Activated T-cell treated with anti-CD3 and anti-CD28 coated beads, Interleukin-2, amount 50 U/mL, for 72 hours (primary cell): ENCODE data around the gene TGFA. TPM values are rescaled to one million over a fixed set of nuclear protein-coding genes. Genes with fewer than 3 reads are reported as not detected.

Experiments used
- ATAC-seq, 2 donors: fragments of 150-1000 bp; cut with Tn5 transposase; replicated peaks in 1 of 2; 2 replicates each; pipeline ENCODE4 v1.10.0; 2021; ENCODE audit warnings: moderate library complexity in 2 of 2, mild to moderate bottlenecking in 1 of 2
- DNase-seq, 2 donors: peaks; one replicate each; pipeline ENCODE4 v3.0.0; 2021 to 2022; ENCODE audit warnings: mixed read lengths in 1 of 2
- H3K27ac Mint-ChIP-seq: one replicate; pipeline ENCODE4 v1.8.0; 2022; ENCODE audit warnings: mild to moderate bottlenecking, moderate library complexity, mixed read lengths
- H3K27me3 Mint-ChIP-seq: one replicate; pipeline ENCODE4 v1.8.0; 2022; ENCODE audit warnings: low read depth, mixed read lengths
- H3K36me3 Mint-ChIP-seq, 2 donors: one replicate each; pipeline ENCODE4 v1.8.0; 2022; ENCODE audit warnings: mixed read lengths in 2 of 2, mild to moderate bottlenecking in 1 of 2; ENCODE audit not compliant: insufficient read depth in 2 of 2
- H3K4me1 Mint-ChIP-seq: one replicate; pipeline ENCODE4 v1.8.0; 2022; ENCODE audit warnings: low read depth, mixed read lengths
- H3K4me3 Mint-ChIP-seq, 2 donors: one replicate each; pipeline ENCODE4 v1.8.0; 2022; ENCODE audit warnings: mild to moderate bottlenecking in 2 of 2, mixed read lengths in 2 of 2, moderate library complexity in 2 of 2
- H3K9me3 Mint-ChIP-seq, 2 donors: one replicate each; pipeline ENCODE4 v1.8.0; 2022; ENCODE audit warnings: mixed read lengths in 2 of 2
- total RNA-seq, 2 donors: library from RNA; stranded (reverse); gene quantifications; one replicate each; pipeline ENCODE4 v1.2.3, GENCODE V29; 2022

TGFA gene
- total RNA-seq, 2 donors from 2014 or later: 2.5 TPM

- Mint-ChIP-seq H3K4me3 (no peak overlapping the region), H3K9me3 (no peaks in the 10 kb centered on the region), H3K4me1 (peaks cover 15% of the 10 kb centered on the region), H3K27me3 (no peaks in the 10 kb centered on the region), H3K36me3 (no peaks in the 10 kb centered on the region), H3K27ac (no peak overlapping the region)
- DNase-seq: no peak
- ATAC-seq: no peak
These were observed 95.0 kb downstream of the TGFA start for GRCh38 chr2:70458661-70459060.

- H3K4me1 Mint-ChIP-seq: peaks cover 15% of the 10 kb centered on the region
- H3K4me3 Mint-ChIP-seq: no peak overlapping the region
- H3K27ac Mint-ChIP-seq: no peak overlapping the region
- ATAC-seq (peak; percentile 51 to 77), DNase-seq (no peak)
- no peaks in the 10 kb centered on the region for H3K36me3 Mint-ChIP-seq
- no peaks in the 10 kb centered on the region for H3K9me3 Mint-ChIP-seq
- H3K27me3 Mint-ChIP-seq: no peaks in the 10 kb centered on the region
These were observed 96.8 kb downstream of the TGFA start for GRCh38 chr2:70456585-70457495.

GRCh38 chr2:70454936-70455544, 98.6 kb downstream of the TGFA start:
- Mint-ChIP-seq H3K27ac (no peak overlapping the region), H3K4me1 (peaks cover 15% of the 10 kb centered on the region), H3K9me3 (no peaks in the 10 kb centered on the region), H3K36me3 (no peaks in the 10 kb centered on the region), H3K4me3 (no peak overlapping the region), H3K27me3 (no peaks in the 10 kb centered on the region)
- no peak for ATAC-seq
- no peak for DNase-seq

GRCh38 chr2:70450641-70451250, 102.9 kb downstream of the TGFA start:
- no peaks in the 10 kb centered on the region for H3K9me3 Mint-ChIP-seq

GRCh38 chr2:70448041-70448440, 105.6 kb downstream of the TGFA start:
- DNase-seq (no peak), ATAC-seq (no peak)
- no peaks in the 10 kb centered on the region for H3K4me1 Mint-ChIP-seq
- no peaks in the 10 kb centered on the region for H3K9me3 Mint-ChIP-seq
- no peak overlapping the region for H3K27ac Mint-ChIP-seq
- H3K27me3 Mint-ChIP-seq: no peaks in the 10 kb centered on the region
- H3K4me3 Mint-ChIP-seq: no peak overlapping the region
- H3K36me3 Mint-ChIP-seq: no peaks in the 10 kb centered on the region

More at GRCh38 chr2:70450641-70451250, 102.9 kb downstream of the TGFA start:
- Mint-ChIP-seq H3K27me3 (no peaks in the 10 kb centered on the region), H3K36me3 (no peaks in the 10 kb centered on the region), H3K27ac (no peak overlapping the region), H3K4me1 (peaks cover 2% of the 10 kb centered on the region), H3K4me3 (no peak overlapping the region)
- ATAC-seq (no peak), DNase-seq (no peak)

- Mint-ChIP-seq H3K36me3 (no peaks in the 10 kb centered on the region), H3K4me1 (peaks cover 24% of the 10 kb centered on the region), H3K27me3 (no peaks in the 10 kb centered on the region), H3K27ac (no peak overlapping the region), H3K4me3 (no peak overlapping the region), H3K9me3 (no peaks in the 10 kb centered on the region)
- no peak for DNase-seq
- no peak for ATAC-seq
These were observed 109.9 kb downstream of the TGFA start for GRCh38 chr2:70443726-70444125.

- ATAC-seq (no peak), DNase-seq (no peak)
- H3K36me3 Mint-ChIP-seq: no peaks in the 10 kb centered on the region
- H3K4me1 Mint-ChIP-seq: peaks cover 24% of the 10 kb centered on the region
- no peak overlapping the region for H3K27ac Mint-ChIP-seq
- no peak overlapping the region for H3K4me3 Mint-ChIP-seq
- H3K27me3 Mint-ChIP-seq: no peaks in the 10 kb centered on the region
- no peaks in the 10 kb centered on the region for H3K9me3 Mint-ChIP-seq
These were observed 110.6 kb downstream of the TGFA start for GRCh38 chr2:70443078-70443465.

- no peaks in the 10 kb centered on the region for H3K9me3 Mint-ChIP-seq
- H3K27ac Mint-ChIP-seq: no peak overlapping the region
- DNase-seq (no peak), ATAC-seq (no peak)
- H3K27me3 Mint-ChIP-seq: no peaks in the 10 kb centered on the region
- peaks cover 24% of the 10 kb centered on the region for H3K4me1 Mint-ChIP-seq
- H3K4me3 Mint-ChIP-seq: no peak overlapping the region
- no peaks in the 10 kb centered on the region for H3K36me3 Mint-ChIP-seq
These were observed 111.1 kb downstream of the TGFA start for GRCh38 chr2:70442301-70443077.

- DNase-seq (no peak), ATAC-seq (peak; percentile 29 to 58)
- H3K27me3 Mint-ChIP-seq: no peaks in the 10 kb centered on the region
- no peaks in the 10 kb centered on the region for H3K36me3 Mint-ChIP-seq
- peak overlapping the region in 1 of 2 donors; percentile 29 for H3K4me3 Mint-ChIP-seq
- peaks cover 24% of the 10 kb centered on the region for H3K4me1 Mint-ChIP-seq
- no peaks in the 10 kb centered on the region for H3K9me3 Mint-ChIP-seq
- peak overlapping the region; percentile 92 for H3K27ac Mint-ChIP-seq
These were observed 113.0 kb downstream of the TGFA start for GRCh38 chr2:70440621-70441020.

GRCh38 chr2:70435138-70435537, 118.5 kb downstream of the TGFA start:
- Mint-ChIP-seq H3K27ac (no peak overlapping the region), H3K4me1 (peaks cover 14% of the 10 kb centered on the region), H3K4me3 (no peak overlapping the region), H3K27me3 (no peaks in the 10 kb centered on the region), H3K9me3 (no peaks in the 10 kb centered on the region), H3K36me3 (no peaks in the 10 kb centered on the region)
- DNase-seq: no peak
- no peak for ATAC-seq

- ATAC-seq (no peak), DNase-seq (no peak)
- H3K36me3 Mint-ChIP-seq: no peaks in the 10 kb centered on the region
- no peak overlapping the region for H3K27ac Mint-ChIP-seq
- no peak overlapping the region for H3K4me3 Mint-ChIP-seq
- H3K27me3 Mint-ChIP-seq: no peaks in the 10 kb centered on the region
- peaks cover 0 to 2% of the 10 kb centered on the region in 2 donors for H3K9me3 Mint-ChIP-seq
- peaks cover 7% of the 10 kb centered on the region for H3K4me1 Mint-ChIP-seq
These were observed 120.3 kb downstream of the TGFA start for GRCh38 chr2:70433315-70433714.

GRCh38 chr2:70431716-70432347, 121.8 kb downstream of the TGFA start:
- H3K27me3 Mint-ChIP-seq: no peaks in the 10 kb centered on the region
- peaks cover 0 to 2% of the 10 kb centered on the region in 2 donors for H3K9me3 Mint-ChIP-seq
- DNase-seq (no peak), ATAC-seq (no peak)
- H3K36me3 Mint-ChIP-seq: no peaks in the 10 kb centered on the region
- no peak overlapping the region for H3K4me3 Mint-ChIP-seq
- H3K4me1 Mint-ChIP-seq: peaks cover 7% of the 10 kb centered on the region
- no peak overlapping the region for H3K27ac Mint-ChIP-seq
